ENCODE measurements around the gene BCAP31. TPM values are rescaled to one million over a fixed set of nuclear protein-coding genes. Genes with fewer than 3 reads are reported as not detected.
A peak's percentile ranks its signal among the peaks of the same experiment; 100 is the strongest.

BCAP31 gene
- total RNA-seq, 2 donors from 2014 or later: 192 to 206 TPM

DNA sequence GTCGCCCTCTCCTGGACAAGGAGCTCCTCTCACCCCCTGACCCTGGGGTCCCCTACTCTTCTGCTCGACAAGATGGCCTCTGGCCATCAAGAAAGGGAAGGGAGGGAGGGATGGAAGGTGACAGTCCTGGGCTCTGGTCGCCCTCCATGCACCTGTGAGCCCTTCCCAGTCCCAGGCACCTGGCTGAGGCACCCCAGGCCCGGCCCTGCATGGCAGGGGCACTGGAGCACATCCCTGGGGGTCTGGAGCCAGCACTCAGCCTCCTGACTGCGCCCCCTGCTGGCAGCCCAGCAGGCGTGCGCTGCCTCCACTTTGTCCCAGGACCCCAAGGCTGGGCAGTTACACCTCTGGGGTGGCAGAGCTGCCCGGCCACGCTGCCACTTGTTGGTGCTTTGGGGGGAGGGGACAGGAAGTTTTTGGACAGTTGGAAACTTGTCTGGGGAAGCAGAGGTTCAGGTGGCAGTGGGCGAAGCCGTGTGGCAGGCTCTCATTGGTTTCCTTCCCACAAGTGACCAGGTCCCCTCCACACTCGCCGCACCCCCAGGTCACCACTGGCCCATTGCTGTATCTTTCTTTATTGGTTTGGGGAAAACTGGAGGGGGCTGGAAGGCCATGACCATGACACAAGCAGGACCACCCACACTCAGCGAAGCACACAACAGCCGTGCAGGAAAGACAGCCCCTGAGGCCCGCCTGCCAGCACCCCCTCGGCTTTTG, 54.9 kb downstream of the BCAP31 start:
- no peaks in the 10 kb centered on the region for H3K36me3 Mint-ChIP-seq (ENCODE audit: low read depth)
- H3K4me3 Mint-ChIP-seq: no peak overlapping the region
- H3K4me1 Mint-ChIP-seq: peaks cover 3% of the 10 kb centered on the region
- DNase-seq: peak; percentile 77
- Histone ChIP-seq H3K9me3 (ENCODE audit: control insufficient read depth, low read length) (no peaks in the 10 kb centered on the region), H3K9ac (ENCODE audit: extremely low read depth, low read length, poor library complexity, severe bottlenecking) (no peak overlapping the region), H3K27ac (ENCODE audit: low read depth, low read length) (no peak overlapping the region), H3K4me3 (ENCODE audit: low read length) (no peak overlapping the region), H3K4me1 (ENCODE audit: control insufficient read depth, insufficient read depth, low read length) (no peaks in the 10 kb centered on the region), H3K36me3 (ENCODE audit: control insufficient read depth, insufficient read depth, low read length) (no peaks in the 10 kb centered on the region), H3K27me3 (ENCODE audit: control insufficient read depth, insufficient read depth, low read length, poor library complexity, severe bottlenecking) (peaks cover 3% of the 10 kb centered on the region)
- no peak overlapping the region for H3K27ac Mint-ChIP-seq
- 76% methylated on average over 15 of the region's 17 CpGs; no CpG with 5 or more reads in 1 of the 2 experiments for WGBS, 2 experiments (ENCODE audit: insufficient coverage in 1 of 2, insufficient read length in 1 of 2)
- TF ChIP-seq, protein P1, sequence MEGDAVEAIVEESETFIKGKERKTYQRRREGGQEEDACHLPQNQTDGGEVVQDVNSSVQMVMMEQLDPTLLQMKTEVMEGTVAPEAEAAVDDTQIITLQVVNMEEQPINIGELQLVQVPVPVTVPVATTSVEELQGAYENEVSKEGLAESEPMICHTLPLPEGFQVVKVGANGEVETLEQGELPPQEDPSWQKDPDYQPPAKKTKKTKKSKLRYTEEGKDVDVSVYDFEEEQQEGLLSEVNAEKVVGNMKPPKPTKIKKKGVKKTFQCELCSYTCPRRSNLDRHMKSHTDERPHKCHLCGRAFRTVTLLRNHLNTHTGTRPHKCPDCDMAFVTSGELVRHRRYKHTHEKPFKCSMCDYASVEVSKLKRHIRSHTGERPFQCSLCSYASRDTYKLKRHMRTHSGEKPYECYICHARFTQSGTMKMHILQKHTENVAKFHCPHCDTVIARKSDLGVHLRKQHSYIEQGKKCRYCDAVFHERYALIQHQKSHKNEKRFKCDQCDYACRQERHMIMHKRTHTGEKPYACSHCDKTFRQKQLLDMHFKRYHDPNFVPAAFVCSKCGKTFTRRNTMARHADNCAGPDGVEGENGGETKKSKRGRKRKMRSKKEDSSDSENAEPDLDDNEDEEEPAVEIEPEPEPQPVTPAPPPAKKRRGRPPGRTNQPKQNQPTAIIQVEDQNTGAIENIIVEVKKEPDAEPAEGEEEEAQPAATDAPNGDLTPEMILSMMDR (conservative IDR thresholded peaks at IDR 0.05): peak; percentile 91
- peaks cover 71% of the 10 kb centered on the region for H3K9me3 Mint-ChIP-seq
- H3K27me3 Mint-ChIP-seq (ENCODE audit: insufficient read depth): peaks cover 46% of the 10 kb centered on the region

DNA sequence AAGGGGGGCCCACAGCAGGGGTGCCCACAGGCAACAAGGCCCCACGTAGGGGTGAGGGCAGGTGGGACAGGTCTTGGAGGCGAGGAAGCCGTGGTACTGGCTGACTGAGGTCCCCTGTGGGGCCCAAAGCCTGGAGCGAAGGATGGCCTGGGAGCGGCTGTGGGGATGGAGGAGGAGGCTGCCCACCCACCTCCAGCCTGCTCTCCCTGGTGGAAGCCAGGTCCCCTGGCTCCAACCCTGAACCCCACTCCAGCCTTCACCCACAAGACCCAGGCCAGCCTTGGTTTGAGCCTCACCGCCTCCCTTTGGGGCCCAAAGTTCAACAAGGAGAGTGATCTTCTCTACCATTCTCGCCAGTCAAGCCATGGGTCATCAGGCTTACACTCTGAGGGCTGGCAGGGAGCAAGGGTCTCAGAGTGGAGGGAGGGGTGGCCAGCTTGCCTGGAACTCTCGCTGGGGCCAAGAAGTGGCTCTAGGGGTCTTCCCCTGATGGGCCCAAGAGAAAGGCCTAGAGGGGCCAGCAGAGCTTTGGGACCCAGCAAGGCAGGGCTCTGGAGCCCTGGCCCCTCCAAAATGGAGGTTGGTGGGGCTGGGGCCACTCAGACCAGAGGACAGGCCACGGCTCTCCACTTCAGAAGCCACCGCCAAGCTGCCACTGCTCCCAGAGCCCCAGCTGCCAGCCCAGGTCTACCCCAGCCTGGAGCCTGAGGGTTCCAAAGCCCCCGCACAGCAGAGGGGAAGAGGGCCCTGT, 55.6 kb downstream of the BCAP31 start:
- Histone ChIP-seq H3K27ac (ENCODE audit: low read depth, low read length) (no peak overlapping the region), H3K36me3 (ENCODE audit: control insufficient read depth, insufficient read depth, low read length) (no peaks in the 10 kb centered on the region), H3K9me3 (ENCODE audit: control insufficient read depth, low read length) (no peaks in the 10 kb centered on the region), H3K4me1 (ENCODE audit: control insufficient read depth, insufficient read depth, low read length) (no peaks in the 10 kb centered on the region), H3K4me3 (ENCODE audit: low read length) (no peak overlapping the region), H3K9ac (ENCODE audit: extremely low read depth, low read length, poor library complexity, severe bottlenecking) (no peak overlapping the region), H3K27me3 (ENCODE audit: control insufficient read depth, insufficient read depth, low read length, poor library complexity, severe bottlenecking) (peaks cover 4% of the 10 kb centered on the region)
- no peak overlapping the region for H3K27ac Mint-ChIP-seq
- peaks cover 44% of the 10 kb centered on the region for H3K27me3 Mint-ChIP-seq (ENCODE audit: insufficient read depth)
- H3K4me3 Mint-ChIP-seq: no peak overlapping the region
- TF ChIP-seq, protein P1 (conservative IDR thresholded peaks at IDR 0.05): no peak
- H3K9me3 Mint-ChIP-seq: peaks cover 68% of the 10 kb centered on the region
- 81% methylated on average over 8 of the region's 11 CpGs; no CpG with 5 or more reads in 1 of the 2 experiments for WGBS, 2 experiments (ENCODE audit: insufficient coverage in 1 of 2, insufficient read length in 1 of 2)
- no peaks in the 10 kb centered on the region for H3K4me1 Mint-ChIP-seq
- no peak for DNase-seq
- no peaks in the 10 kb centered on the region for H3K36me3 Mint-ChIP-seq (ENCODE audit: low read depth)

DNA sequence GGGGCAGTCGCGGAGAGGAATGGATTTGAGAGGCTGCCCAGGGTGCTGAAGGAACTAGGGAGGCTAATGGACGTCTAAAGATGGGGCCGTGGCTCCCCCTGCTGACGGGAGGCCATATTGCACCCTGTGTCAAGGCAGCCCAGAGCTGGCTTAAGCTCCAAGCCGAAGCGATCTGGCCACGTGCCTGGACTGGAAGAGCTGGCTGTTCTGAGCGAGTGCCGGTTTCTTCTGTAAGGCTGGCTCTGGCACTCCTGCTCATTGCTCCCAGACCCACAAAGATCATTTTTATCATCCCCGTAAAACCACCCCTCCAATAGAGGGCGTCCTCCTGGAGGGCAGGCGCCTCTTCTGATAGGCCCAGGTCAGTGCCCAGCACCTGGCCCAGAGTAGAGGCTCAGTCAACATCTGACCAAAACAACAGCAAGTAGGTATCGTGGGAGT, 56.2 kb downstream of the BCAP31 start:
- Histone ChIP-seq H3K4me1 (ENCODE audit: control insufficient read depth, insufficient read depth, low read length) (no peaks in the 10 kb centered on the region), H3K36me3 (ENCODE audit: control insufficient read depth, insufficient read depth, low read length) (no peaks in the 10 kb centered on the region), H3K27me3 (ENCODE audit: control insufficient read depth, insufficient read depth, low read length, poor library complexity, severe bottlenecking) (peaks cover 4% of the 10 kb centered on the region), H3K4me3 (ENCODE audit: low read length) (no peak overlapping the region), H3K27ac (ENCODE audit: low read depth, low read length) (no peak overlapping the region), H3K9me3 (ENCODE audit: control insufficient read depth, low read length) (no peaks in the 10 kb centered on the region), H3K9ac (ENCODE audit: extremely low read depth, low read length, poor library complexity, severe bottlenecking) (no peak overlapping the region)
- H3K4me3 Mint-ChIP-seq: peak overlapping the region; percentile 28
- DNase-seq: peak; percentile 93
- peaks cover 68% of the 10 kb centered on the region for H3K9me3 Mint-ChIP-seq
- no peak overlapping the region for H3K27ac Mint-ChIP-seq
- H3K27me3 Mint-ChIP-seq (ENCODE audit: insufficient read depth): peaks cover 43% of the 10 kb centered on the region
- TF ChIP-seq, protein P1 (conservative IDR thresholded peaks at IDR 0.05): peak; percentile 80
- no peaks in the 10 kb centered on the region for H3K36me3 Mint-ChIP-seq (ENCODE audit: low read depth)
- 0 to 36% methylated on average over 3 to 14 of the region's 14 CpGs for WGBS, 2 experiments (ENCODE audit: insufficient coverage in 1 of 2, insufficient read length in 1 of 2)
- no peaks in the 10 kb centered on the region for H3K4me1 Mint-ChIP-seq
